Central memory CD4-positive, alpha-beta T cell (primary cell): ENCODE measurements around the gene CUX1.
A peak's percentile ranks its signal among the peaks of the same experiment; 100 is the strongest.
"Not testable (repeated sequence)": the region's sequence is repeated elsewhere in the genome, so short reads cannot be mapped to it uniquely, and the experiment has no call there.

Experiments
- DNase-seq: peaks from one replicate; pipeline ENCODE4 v3.0.0; 2022

CUX1 gene

DNA sequence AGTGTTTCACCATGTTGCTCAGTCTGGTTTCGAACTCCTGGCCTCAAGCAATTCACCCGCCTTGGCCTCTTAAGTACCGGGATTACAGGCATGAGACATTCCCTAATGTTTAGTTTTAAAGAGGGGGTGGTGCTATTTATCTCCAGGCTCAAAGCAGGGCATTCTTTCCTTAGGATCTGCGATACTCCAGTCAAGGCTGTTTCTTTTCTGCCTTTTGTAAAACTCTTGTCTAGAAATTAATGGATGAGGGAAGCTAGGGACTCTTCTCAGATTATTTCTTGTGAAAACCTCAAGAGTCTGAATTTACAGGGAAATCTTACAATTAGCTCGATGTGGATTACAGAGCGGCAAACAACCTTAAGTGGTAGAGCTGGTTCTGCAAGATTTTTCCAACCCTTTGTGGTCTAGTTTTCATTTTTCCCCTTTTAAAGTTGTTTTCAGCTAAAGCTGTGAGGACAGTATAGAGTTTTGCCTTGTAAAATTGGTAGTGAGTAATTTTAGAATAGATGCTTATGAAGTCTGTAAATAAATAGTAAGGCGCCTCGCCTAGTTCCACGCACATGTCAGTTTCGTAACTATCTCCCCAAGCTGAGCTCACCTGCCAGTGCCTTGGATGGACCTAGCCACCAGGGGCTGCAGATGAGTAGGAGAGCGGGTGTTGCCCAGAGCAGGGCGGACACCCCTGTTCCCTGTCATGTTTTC, 53.1 kb downstream of the CUX1 start:
- DNase-seq, result no peak

DNA sequence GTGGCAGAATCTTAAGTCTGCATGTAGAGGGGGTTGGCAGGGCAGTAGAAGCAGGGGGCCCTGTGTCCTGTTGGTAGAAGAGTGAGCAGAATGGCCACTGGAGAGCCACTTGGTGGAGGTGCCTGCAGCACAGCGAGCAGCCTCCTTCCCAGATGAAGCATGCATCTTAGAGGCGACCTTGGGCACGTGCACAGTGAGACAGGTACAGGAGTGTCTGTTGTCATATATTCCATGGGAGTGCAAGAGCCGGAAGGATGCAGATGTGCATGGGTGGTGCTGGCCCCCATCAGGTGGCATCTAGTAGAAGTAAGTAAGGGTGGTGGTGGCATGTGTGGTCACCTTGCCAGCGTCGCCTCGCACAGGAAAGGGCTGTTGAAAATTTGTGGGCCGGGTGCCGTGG, 53.9 kb downstream of the CUX1 start:
- DNase-seq, result no peak

DNA sequence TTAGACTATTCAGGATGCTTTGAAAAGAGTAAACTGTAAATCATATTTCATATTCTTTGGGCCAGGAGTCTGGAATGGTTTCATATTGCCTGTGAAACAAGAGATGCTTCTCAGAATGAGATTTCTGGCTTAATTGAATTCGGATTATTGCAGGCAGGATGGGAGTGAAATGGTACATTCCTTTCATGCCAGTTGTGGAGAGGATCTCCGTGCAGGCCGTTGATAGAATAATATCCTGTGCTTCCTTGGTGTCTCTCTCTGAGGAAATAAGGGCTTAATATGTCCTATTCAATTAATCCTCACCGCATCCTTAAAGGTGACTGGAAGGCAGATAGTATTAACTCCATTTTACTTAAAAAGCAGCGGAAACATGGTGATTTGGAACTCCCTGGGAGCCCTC, 56.6 kb downstream of the CUX1 start:
- no peak for DNase-seq

DNA sequence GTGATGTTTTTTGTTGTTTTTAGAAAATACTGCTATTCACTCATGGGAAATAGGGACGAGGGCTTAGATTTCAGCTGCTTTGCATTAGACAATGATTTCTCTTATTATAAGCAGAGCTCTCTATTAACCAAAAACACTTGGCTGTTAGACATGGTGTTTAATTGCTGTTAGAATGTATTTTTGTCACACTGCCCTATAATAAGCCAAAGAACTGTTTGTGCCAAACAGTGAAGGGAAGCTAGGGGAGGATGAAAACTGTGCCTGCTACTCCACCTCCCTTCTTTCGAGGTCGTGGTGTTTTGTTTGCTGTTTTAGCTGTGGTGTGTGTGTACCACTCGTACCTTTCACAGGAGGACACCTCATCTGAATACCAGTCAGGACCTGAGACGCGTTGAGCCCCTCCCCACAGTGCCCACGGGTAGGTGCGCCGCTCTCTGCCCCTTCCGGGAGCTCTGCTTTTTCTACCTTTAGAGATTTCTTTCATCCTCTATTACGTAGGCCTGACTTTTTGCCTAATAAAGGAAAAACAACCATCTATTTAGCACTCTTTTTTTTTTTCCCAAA, 57.9 kb downstream of the CUX1 start:
- DNase-seq, result no peak

DNA sequence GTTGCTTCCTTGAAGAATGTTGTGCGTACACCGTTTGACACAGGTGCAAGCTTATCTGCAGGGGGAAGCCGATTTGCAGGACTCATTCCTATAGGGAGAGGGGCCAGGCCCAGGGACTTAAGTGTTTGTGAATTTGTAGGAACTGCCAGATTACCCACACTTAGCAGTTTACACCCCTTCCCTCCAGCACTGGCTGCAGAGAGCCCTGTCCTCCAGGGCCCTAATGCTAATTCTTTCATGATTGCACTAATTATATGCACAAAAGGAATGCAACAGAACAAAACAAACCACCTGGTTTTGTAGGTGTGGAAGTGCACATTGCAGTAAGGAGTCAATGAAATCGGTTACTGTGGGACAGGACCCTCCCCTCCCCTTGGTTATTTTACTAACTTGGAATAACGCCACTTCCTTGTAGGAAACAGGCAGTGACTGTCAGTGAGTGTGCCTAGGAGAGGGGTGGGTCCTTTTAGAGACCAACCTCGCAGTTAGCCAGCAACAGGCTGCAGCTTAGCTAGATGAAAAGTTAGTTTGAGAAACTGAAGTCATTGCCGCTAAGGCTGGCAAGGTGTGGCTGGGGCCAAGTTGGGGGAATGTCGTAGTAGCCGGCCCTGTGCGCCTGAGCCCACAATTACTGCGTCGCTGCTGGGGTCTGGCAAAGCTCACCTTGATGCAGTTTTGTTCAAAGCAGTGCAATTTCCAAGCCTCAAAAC, 60.6 kb downstream of the CUX1 start:
- DNase-seq, result no peak

DNA sequence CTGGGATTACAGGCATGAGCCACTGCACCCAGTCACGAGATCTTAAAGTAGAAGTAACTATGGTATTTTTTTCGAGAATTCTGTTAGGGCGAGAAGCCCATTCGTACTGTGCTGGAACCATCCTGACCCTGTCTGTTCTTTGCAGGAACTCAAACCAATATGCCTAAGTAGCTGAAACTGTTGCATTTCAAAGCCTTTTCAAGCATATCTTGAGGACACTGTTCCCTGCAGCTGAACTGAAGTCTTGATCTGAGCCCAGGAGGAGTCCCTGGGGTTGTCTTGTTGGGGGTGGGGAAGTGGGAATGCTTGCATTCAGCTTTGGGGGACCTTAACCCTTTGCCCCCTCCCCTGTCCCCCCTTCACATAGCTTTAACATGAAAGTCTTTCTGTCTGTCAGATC, 61.5 kb downstream of the CUX1 start:
- DNase-seq, result no peak

DNA sequence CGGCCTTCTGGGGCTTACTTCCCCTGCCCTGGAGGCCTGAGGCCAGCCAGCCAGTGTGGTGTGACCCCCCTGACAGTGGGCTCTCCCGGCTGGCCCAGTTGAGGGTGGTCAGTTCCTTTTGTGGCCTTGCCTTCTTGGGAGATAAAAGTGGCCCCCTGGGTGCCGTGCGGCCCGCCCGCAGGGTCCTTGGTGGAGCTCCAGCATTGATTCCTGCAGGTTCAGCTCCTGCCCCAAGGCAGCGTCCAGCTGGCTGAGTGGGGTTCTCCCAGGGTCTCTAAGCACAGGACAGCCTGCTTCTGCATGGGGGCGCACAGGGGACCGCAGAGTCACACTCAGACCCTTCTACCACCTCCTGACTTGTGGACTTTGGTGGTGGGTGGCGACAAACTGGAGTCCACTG, 62.1 kb downstream of the CUX1 start:
- no peak for DNase-seq

DNA sequence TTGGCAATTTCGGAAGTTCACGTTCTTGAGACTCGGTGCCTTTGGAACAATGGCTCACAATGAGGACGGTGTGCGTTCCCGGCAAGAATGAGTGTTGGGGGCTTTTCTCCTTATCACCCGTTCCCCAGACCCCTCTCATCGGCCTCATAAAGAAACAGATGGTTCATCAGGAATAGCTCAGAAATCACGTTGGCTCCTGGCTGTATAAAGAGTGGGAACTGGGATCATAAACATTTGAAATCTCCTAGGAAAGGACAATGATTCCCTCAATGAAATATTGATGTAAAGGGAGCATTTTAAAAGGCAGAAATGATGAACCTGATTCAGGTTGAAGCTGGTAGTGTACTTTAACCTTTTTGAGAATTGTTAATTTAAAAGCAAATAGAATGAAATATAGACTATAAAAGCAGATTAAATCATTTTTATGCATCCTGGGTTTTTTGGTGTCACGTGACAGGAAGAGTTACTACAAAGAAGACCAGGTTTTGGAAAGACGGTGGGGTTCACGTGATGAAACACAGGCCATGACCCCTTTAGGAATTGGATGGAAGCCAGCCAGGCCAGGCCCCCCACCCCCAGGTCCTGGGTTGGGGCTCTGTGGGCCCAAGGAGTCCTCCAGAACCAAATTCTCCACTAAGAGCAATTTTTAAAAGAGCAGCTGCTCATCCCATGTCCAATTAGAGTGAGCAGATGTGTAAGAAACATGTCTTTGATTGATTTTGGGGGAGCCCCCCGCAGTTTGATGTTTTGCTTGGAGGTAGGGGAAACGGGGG, 63.0 kb downstream of the CUX1 start:
- DNase-seq, result no peak

DNA sequence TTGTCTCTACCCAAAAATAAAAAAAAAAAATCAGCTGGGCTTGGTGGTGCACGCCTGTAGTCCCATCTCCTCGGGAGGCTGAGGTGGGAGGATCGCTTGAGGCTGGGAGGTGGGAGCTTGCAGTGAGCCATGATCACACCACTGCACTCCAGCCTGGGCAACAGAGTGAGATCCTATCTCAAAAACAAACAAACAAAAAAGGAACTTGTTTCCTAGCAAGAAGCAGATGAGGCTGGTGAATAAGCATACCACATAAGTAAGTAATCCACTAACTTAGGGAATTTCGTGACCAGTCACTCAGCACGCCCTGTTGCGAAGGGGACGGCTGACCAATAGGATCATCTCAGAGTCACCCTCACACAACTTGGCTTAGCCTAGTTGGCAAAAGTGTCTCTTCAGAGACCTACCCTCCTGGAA, 64.6 kb downstream of the CUX1 start:
- no peak for DNase-seq

DNA sequence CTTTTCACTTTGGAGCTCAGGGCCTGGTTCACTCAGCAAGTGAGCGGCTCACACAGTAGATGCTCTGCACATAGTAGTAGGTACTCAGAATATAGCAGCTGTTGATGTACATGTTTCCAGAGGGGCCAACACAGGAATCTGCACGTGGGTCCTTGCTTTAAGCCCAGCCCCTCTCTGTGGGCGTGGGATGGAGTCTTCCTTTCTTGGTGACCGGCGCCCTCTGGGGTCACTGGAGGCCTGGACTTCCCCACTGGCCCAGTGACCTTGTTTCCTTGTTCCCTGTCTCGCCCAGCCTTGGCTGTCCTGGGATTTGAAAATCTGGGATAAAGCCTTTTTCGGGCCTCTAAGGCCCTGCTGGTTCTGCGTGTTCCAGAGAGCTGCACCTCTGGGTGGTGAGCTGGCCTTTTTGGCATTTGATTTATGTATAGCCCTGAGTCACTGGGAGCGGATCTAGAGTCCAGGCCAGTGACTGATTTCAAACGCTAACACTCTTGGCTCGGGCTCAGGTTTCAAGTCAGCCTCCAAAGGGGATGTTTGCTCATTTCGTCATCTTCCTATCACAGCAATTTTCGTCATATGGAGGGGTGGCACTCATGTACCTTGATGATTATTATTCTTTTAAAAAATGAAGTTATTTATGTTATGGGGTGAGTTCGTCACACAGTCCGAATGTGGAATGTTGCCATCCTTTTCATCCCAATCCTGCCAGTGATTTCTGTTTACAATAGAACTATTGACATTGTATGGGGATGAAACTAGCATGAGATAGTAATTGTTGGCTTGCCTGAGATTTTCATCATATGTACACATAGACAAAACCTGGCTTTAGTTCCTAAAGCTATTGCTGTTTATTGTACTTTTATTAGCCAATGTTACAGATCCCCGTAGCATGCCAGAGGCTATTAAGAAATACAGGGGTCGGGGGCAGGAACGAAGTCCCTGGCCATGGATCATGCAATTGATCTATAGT, 65.5 kb downstream of the CUX1 start:
- no peak for DNase-seq

DNA sequence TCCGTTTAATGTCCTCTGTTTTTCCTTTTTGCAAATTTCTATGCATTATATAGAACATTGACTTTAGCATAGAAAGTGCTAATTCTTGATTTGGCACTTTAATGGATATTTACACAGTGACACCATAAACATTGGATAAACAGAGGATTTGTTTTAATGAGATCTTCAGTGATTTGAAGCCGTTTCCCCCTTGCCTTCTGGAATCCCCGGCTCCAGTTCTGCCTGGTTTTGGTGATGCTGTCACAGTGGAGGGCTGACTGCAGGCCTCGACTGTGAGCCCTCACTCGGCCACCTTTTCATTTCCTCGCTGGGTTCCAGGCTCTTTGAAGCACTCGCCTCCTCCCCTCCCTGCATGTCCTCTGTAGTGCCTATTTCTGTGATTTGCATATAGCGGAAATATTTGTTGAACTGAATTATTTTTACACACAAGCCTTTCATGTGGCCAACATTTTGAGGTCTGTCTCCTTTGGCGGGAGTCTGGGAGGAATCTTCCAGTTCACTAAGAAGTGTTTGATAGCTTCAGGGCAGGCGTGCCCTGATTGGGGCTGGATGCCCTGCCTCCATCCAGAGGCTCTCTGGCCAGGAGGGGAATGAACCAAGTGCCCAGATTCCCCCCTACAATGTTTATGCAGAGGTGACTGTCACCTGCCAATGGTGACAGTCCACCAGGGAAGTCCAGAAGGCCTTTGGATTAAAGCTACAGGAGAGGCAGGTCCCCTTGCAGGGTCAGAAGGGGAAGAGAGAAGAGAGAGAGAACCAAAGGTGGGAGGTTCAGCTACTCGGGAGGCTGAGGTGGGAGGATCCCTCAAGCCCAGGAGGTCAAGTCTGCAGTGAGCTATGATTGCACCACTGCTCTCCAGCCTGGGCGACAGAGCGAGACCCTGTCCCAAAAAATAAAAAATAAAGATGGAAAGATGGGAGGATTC, 67.5 kb downstream of the CUX1 start:
- DNase-seq, result peak; percentile 9

DNA sequence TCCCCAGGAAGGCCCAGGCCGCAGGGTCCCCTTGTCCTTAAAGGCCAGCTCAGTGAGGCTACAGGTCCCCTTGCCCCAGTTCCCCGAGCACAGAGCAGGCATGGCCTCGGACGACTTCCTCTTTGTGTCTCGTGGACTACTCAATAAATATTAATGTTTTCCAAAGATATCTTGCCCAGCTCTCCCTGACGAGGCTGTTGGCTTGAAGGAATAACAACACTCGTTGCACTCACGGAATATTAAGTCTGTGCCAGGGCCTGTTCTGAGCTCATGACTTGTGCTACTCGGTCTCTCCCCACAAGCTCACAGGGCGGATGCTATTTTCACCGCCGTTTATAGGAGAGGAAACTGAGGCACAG, 68.2 kb downstream of the CUX1 start:
- no peak for DNase-seq

DNA sequence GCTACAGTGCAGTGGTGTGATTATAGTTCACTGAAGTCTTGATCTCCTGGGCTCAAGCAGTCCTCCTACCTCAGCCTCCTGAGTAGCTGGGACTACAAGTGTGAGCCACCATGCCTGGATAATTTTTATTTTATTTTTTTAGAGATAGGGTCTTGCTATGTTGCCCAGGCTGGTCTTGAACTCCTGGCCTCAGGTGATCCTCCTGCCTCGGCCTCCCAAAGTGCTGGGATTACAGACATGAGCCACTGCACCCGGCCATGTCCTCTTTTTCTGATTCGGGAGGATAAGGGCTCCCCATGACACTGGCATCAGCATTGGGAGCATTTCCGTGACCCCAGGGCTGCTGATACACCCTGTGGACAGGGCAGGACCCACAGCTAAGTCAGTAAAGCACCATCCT, 69.9 kb downstream of the CUX1 start:
- not testable (repeated sequence) for DNase-seq

DNA sequence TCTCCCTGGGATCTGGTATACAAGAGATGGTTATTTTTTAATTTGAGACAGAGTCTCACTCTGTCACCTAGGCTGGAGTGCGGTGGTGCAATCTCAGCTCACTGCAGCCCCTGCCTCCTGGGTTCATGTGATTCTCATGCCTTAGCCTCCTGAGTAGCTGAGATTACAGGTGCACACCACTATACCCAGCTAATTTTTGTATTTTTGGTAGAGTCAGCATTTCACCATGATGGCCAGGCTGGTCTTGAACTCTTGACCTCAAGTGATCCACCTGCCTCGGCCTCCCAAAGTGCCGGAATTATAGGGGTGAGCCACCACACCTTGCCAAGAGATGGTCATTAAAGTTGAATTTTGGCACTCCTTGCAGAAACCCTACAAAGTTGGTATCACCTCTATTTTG, 71.1 kb downstream of the CUX1 start:
- DNase-seq, result not testable (repeated sequence)

DNA sequence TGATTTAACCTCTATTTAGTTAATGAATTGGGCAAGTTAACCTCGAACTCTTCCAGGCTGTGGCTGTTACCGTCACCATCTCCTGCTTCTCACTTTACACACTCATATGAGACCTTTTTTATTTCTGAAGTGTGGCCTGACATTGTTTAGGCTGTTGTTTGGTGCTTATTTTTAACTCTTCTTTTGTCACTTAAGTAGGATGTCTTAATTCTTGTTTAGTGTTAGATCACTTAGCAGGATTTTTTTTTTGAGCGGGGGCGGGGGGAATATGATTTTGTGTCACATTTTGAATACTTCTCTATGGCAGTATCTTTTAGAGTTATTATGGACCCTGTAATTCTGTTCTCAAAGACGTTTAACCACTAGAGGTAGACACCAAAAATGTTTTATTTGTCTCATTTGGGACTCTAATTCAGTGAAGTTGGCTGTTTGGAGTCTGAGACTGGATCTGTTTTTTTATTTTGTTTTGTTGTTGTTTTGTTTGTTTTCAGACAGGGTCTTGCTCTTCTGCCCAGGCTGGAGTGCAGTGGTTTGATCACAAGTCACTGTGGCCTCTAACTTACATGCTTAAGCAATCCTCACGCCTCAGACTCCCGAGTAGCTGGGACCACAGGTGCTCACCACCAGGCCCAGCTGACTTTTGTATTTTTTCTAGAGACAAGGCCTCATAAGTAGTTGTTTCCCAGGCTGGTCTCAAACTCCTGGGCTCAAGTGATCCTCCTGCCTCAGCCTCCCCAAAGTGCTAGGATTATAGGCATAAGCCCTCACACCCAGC, 73.5 kb downstream of the CUX1 start:
- no peak for DNase-seq

DNA sequence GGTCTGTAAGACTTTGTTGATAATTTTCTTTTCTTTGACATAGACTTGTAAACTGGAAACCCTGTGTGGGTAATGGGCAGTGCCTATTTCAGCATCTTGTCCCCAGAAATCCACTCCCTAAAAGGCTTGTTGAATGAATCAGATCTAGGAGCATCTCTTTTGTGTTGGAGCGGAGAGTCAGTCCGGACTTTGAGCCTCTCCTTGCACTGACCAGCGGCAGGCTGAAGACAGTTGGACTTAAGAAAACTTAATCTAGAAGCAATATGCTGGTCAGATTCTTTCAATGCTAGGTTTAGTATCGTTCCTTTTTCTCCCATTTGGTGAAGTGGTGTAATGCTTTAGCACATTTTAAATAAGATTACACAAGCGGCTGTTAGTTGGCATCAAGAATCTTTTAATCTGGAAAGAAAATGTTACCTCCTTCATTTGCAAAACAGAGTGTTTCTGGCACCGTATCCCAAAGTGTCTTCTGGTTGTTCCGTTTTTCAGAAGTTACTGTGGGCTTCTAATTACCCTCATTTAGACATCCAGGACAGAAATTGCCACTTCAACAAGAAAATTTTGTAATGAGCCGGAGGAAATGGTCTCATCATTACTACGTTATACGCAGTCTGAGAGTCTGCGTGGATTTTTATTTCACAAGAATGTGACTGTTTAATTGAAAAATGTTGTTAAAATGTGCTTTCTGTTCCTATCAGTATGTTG, 74.7 kb downstream of the CUX1 start:
- no peak for DNase-seq

DNA sequence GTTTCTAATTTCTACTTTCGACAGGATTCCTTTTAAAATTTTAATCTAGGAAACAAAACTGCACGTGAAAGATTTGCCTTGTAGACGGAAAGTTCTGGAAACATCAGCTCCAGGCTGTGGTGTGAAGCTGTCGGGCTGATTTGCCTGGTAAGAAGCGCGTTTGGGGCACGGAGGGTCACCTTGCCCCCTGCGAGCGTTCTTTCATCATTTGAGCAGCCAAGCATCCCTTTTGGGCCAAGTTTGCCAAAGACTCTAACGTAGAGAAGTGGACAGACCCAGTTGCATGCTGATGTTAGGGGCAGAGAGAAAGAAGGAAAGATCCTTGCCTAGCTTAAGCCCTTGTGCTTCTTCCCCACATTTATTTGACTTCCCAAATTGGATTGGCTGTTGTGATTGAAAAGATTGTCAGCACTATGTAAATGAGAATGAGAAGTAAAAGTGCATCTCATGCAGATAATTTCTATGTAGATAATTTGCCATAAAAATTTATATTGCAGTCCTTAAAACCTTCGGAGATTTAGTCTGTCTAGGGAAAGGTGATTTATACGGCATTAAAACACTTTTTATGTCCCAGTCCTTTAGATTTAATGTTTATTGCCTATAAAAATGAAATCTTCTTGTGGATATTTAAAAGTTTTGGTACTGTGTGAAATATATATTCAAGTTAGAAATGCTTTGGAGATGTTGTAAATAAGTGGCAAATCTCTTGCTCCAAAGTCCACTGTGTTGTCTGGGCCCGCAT, 76.1 kb downstream of the CUX1 start:
- no peak for DNase-seq

DNA sequence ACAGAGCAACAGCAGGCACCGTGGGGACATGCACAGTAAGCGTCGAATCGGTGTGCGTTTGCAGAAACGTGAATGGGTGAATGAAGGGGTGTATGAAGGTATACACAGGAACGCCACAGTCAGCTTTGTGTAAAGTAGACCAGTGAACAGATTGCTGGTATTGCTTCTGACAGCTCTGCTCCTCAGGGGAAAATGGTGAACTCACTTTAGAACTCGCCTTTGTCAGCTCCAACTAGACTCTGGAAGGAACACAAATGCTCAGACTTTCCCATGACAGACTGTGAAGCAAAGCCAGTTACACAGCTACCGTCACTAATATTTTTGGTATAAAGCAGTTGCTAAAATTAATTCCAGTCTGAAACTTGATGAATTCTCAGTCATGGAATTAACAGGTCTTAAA, 78.9 kb downstream of the CUX1 start:
- no peak for DNase-seq

DNA sequence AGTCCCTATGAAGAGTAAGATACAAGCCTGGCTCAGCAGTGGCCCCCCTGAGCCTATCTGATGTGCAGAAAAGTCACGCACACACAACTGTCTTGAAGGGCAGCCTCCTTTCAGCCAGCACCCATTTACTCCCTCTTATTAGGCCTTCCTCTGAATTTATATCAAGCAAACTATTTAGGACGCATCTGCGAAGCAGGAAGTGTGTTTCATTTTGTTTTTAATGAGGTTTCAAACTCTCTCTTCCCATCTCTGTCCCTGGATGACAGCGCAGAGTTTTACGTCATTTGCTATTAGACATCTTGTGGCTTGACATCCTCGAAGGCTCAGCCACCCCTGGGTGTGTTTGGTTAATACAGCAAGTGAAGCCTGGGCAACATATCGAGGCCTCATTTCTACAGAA, 79.5 kb downstream of the CUX1 start:
- DNase-seq, result no peak
